Skin of body (tissue), 2 donors: ENCODE data around the gene PLA2G4B. TPM values are rescaled to one million over a fixed set of nuclear protein-coding genes. Genes with fewer than 3 reads are reported as not detected.

ENCODE experiments used
- DNase-seq: peaks from one replicate; lab custom pipeline; 2025; lab: John Stamatoyannopoulos, UW
- total RNA-seq: library from RNA; depleted of rRNA; stranded (reverse); fragments of >200 nt; gene quantifications from one replicate; pipeline ENCODE4 v1.2.3, GENCODE V29; 2014

Gene PLA2G4B
- 16.5 TPM for total RNA-seq

GRCh38 chr15:41838400-41838897 is at the start of gene PLA2G4B:
Gene PLA2G4B (plus strand): TSS chr15:41838847. CDS start chr15:41838914, 67 bp downstream.
- DNase-seq: no peak

DNA sequence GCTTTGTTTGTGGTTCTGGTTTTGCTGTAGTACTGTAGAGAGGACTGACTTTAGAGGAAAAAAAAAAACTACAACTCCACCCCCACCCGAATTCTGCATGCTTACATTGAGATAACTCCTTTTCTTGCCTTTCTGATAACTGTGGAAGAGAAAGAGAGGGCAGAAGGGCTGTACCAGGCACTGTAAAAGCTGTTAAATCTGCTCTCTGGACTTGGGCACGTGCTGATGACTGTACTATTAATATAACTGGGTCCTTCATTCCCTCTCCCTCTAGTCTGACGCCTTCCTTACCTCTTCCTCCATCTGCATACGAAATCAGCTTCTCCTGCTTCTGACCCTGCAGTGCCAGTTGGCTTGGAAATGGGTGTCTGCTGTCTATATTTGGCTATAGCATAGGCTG is 49.4 kb upstream of the PLA2G4B start:
- no peak for DNase-seq

GRCh38 chr15:41789662-41790061 is 49.0 kb upstream of the PLA2G4B start:
- no peak for DNase-seq

DNA sequence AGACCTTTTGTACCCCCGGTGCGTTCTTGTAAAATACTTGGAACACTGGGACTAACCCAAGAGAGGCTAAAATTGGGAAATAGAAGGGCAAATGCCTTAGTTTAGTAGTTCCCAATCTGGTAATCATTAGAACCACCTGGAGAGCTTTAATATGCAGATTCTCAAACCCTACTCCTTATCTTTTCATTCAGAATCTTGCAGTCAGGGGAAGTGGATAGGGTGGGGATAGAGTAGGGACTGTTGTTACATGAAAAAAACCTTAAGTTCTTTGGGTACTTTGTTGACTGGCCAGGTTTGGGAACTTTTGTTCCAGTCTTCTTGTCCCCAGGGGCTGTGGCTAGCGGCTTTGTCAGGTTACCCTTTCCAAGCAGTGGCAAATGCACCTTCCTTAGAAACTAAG is 48.5 kb upstream of the PLA2G4B start:
- DNase-seq: no peak

DNA sequence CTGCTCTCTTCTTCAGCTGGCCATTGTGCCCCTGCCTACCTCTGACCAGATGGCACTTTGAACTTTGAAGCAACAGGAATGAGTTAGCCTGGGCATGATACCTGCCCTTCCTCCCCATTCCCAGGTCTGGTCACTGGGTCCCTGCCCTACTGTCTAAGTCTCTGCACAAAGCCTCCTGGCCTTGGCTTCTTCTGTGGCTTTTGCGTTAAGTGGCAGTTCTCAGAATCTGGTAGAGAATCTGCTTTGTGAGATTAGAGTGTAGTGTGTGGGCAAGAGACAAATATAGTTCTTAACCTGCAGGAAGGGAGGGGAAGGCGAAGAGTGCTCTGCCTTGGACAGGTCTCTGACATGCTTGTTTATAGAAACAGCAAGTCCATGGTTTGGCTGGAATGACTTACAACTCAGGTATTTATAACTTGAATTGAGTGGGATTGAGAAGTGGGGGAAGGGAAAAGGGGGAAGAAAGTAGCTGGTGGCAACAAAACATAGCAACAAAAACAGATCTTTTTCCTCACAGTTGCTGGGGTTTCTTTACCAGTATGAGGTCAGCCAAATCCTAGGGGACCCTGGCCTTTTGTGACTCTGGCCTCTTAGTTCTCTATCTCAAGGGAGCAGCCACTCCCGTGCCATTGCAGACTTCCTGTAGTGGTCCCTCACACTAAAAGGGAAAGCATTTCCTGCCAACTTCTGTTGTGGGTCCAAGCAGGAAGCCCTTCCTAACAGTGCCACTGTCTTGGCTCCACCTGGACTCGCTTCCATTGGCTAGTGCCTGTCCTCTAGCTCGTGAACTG is 47.7 kb upstream of the PLA2G4B start:
- DNase-seq: peak; percentile 22

- no peak for DNase-seq
Measured at GRCh38 chr15:41791547-41791937, 47.1 kb upstream of the PLA2G4B start.

DNA sequence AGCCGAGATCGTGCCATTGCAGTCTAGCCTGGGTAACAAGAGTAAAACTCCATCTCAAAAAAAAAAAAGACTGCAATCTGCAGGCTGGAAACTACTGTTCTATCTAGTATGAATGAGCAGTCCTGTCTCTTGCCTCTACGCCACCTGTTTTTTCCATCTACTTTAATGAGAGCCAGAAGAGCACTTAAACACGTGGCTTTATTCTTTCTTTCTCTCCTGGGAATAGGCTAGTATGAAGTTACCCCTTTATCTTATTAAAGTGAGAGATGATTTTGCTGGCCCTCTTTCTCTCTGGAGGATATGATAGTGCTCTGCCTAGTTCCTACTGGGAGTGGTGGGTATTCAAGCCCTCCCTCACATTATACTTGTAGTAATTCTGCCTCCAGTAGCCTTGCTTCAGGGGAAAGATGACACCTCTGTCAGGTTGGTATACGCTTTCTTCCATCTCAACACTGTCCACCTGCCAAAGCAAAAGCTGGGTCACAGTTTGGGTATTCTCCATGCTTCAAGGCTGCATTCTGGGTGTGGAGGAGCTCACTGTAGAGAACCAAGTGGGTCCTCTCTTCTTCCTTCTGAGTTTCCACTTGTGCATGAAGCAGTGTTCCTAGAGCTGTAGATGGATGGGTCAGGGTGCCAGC is 46.5 kb upstream of the PLA2G4B start:
- DNase-seq: no peak

GRCh38 chr15:41794081-41794480 is 44.6 kb upstream of the PLA2G4B start:
- DNase-seq: peak; percentile 82

DNA sequence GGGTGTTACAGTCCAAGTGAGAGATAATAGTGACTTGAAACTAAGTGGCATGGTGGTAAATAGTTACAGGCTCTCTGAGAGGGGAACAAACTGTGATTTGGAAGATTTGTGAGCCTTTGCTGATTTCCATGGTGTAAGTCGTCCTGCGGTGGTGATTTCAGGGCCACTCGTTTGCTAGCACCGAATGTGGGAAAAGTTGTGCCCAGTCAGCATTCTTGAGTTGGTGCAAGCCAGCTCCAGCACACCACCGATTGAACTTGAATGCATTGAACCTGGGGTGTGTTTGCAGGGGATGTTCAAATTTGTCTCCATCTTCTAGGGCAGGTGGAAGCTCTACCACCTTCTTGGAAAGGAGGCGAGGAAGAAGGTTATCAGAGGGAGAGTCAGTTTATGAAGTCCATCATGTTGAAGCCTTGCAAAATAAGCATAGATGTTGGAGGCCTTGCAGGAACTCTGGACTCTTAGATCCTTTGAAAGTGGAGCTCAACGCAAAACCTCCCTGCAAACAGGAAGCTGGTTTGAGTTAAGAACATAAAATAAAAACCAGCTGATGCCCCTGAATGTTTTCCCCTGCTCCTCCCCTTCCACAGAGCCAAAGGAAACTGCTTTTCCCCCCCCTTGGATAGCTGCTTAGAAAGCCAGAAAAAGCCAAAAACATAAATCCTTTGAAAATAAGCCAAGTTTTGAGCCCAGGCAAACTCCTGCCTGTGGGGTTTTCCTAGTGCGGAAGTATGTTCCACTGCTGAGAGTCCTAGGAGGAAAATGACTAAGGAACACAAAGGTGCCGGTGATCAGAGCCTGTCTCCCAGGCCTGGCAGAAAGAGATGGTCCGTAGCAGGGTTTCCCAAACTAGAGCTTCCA is 42.4 kb upstream of the PLA2G4B start:
- peak; percentile 84 for DNase-seq

DNA sequence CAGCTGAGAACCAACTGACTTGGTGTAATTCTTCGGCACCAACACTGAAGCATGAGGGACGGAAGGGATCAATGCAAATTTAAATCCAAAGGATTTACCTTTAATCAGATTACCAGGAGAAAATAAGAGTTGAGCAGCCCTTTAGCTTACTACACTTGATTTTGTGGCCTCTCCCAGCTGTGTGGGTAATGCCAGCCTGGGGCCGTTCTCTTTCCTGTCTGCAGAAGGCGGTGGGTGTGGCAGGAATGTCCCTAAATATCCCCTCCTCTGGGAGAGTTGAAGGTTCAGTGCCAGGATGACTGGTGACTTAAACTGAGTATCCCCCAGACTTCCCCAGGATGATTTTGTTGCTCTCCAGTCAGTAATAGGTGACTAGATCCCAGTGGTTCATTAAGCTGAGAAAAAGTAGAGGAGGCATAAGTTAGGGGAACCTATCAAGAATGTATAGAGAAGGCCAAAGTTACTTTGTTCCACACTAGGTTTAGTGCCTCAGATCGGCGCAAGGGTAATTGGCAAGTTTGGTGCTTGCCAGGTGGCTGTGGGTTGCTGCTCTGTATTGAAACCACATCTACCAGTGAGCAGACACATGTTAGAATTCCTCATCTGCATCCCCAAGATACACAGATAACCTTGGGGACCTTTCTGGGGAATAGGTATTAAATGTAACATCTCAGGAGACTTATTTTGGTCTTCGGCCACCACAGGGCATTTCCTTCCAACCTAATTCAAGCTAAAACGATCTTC is 41.3 kb upstream of the PLA2G4B start:
- DNase-seq: no peak

DNA sequence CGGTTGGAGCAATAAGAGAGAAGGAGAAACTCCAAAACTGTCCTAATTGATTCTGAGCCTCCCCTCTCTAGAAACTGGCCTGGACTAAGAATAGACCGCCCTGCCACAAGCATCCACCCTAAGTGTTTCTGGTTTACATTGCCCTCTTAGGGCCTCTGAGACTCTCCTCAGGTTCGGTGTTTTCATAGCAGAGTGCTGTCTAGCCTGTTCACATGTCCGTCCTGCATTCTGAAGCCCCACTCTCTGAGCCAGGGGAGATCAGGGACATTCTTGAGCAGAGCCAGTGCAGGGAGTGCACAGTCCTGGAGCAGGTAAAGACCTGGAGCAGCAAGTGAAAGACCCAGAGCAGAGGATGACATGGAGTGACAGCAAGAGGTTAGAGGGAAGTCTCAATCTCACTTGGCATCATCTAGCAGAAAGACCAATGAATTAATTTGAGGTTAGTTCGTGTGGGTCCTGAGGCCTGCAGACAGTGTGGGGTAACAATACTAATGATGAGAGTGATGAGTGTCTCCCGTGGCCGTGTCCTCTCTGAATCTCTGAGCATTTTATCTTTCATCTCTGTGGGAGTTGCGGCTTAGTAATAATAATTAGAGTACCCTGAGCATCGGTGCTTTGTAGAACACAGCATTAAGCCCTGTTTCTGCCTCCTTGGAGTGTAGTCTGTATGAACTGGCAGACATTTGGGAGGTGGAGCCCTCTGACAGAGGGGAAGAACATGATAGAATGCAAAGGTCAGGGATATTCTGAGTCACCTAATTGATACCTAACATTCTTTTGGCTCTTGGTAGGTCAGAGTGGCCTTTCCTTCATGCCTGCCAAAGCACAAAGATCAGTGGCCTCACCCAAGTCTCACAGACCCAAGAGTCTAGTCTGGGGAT is 39.8 kb upstream of the PLA2G4B start:
- DNase-seq: no peak

DNA sequence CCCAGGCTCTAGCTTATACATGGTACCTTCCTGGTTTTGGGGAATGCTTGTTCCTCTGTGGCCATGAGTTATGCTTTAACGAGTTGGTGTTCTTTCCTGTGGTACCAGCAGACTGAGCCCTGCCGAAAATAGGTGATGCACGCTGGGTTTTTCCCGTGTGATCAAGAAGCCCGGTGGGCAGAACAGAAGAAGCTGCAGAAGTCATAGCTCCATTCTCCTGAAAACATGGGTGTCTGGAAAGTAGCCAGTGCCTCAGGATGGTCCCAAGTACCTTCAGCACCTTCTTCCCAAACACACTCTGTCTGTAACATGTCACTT is 39.2 kb upstream of the PLA2G4B start:
- DNase-seq: no peak

- no peak for DNase-seq
Measured at GRCh38 chr15:41801185-41801584, 37.5 kb upstream of the PLA2G4B start.

DNA sequence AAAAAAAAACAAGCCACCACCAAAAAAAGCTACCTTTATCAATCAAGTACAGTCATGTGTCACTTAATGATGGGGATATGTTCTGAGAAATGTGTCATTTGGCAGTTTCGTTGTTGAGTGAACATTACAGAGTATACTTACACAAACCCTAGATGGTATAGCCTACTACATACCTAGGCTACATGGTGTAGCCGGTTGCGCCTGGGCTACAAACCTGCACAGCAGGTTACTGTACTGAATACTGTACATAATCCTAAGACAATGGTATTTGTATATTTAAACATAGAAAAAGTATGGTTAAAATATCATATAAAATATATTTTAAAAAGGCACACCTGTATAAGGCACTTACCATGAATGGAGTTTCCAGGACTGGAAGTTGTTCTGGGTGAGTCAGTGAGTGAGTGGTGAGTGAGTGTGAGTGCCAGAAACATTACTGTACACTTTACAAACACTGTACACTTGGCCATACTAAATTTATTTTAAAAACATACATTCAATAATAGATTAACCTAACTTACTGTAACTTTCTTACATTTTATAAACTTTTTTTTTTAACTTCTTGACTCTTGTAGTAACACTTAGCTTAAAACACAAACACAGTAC is 36.7 kb upstream of the PLA2G4B start:
- DNase-seq: no peak

- no peak for DNase-seq
Measured at GRCh38 chr15:41804361-41804760, 34.3 kb upstream of the PLA2G4B start.

- no peak for DNase-seq
Measured at GRCh38 chr15:41804916-41805666, 33.6 kb upstream of the PLA2G4B start.

GRCh38 chr15:41805711-41806110 is 32.9 kb upstream of the PLA2G4B start:
- DNase-seq: no peak

DNA sequence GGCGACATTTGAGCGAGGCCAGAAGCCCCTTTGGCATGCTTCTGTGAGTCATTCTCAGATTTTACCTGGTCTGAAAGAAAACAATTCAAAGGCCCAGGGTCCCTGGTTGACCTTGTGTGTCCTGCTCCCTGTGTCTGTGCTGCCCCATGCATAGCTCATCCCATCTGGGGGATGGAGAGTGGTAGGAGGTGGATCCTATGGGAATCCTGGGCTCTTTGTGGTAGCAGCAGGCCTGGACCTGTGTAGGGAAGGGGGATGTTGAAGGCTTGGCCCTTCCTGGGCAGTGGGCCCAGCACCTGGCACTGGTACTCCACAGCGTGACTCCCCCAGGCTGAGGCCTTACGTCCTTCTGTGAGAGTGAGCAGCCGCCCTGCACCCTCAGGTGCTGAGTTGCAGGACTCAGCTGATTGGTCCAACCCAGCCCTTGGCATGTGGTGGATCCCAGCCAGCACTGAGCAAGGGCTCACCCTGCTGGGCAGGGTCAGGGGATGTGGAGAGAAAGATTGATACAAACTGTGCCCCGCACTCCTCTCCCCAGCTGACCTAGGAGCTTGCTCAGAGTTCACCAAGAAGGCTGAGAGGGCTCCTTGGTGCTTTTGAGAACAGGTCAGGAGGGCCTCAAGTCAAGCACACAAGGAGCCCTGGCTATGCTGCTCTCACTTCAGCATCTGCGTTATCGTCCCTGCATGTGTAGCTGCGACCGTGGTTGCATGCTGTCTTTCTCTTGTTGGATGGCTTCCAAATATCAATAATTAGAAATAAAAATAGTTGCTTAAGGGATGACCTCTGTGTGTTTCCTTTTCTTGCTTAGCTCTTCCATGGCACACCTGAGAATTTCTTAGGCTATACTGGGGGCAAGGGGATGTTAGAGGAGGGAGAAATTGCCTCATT is 32.1 kb upstream of the PLA2G4B start:
- DNase-seq: no peak
